Heart right ventricle (tissue), 16 donors: ENCODE measurements around the gene EML4. TPM values are rescaled to one million over a fixed set of nuclear protein-coding genes. Genes with fewer than 3 reads are reported as not detected.

ENCODE experiments used
- ATAC-seq, 8 donors: fragments of 200-7000 bp; cut with Tn5 transposase; one replicate each; pipeline ENCODE4 v1.9.1; 2020; ENCODE audit warnings: mild to moderate bottlenecking in 8 of 8, moderate library complexity in 8 of 8, moderate number of reproducible peaks in 1 of 8
- DNase-seq, 2 donors: peaks; one replicate each; pipeline ENCODE4 v3.0.0-alpha.2; 2020
- H3K27ac ChIP-seq, 10 donors: fragments of 200-600 bp; sonication (generic) in 2 of 10; one replicate each; pipeline versions ENCODE4 v1.5.0 to v1.8.0; 2020 to 2022; ENCODE audit warnings: mild to moderate bottlenecking in 3 of 10
- H3K27me3 ChIP-seq, 7 donors: fragments of 200-600 bp; one replicate each; pipeline ENCODE4 v1.8.0; 2021 to 2022; ENCODE audit warnings: mild to moderate bottlenecking in 2 of 7
- H3K36me3 ChIP-seq, 9 donors: fragments of 200-600 bp; sonication (generic) in 1 of 9; one replicate each; pipeline versions ENCODE4 v1.5.0 to v1.8.0; 2020 to 2022; ENCODE audit warnings: mild to moderate bottlenecking in 2 of 9
- H3K4me1 ChIP-seq, 9 donors: fragments of 200-600 bp; sonication (generic) in 1 of 9; one replicate each; pipeline versions ENCODE4 v1.5.0 to v1.8.0; 2020 to 2022; ENCODE audit warnings: mild to moderate bottlenecking in 4 of 9
- H3K4me3 ChIP-seq, 10 donors: fragments of 200-600 bp; sonication (generic) in 2 of 10; one replicate each; pipeline versions ENCODE4 v1.5.0 to v1.8.0; 2020 to 2022; ENCODE audit warnings: mild to moderate bottlenecking in 7 of 10, moderate library complexity in 2 of 10
- H3K9me3 ChIP-seq, 11 donors: fragments of 200-600 bp in 10 of 11; sonication (generic) in 2 of 11; one replicate each; pipeline versions ENCODE4 v1.5.0 to v1.8.0; 2013 to 2022; ENCODE audit warnings: mild to moderate bottlenecking in 2 of 11, control low read depth in 1 of 11, moderate library complexity in 1 of 11
- CTCF ChIP-seq, 9 donors: fragments of 200-600 bp; sonication (generic) in 2 of 9; IDR thresholded peaks; one replicate each; pipeline versions ENCODE4 v1.5.0 to v1.8.0; 2021 to 2022; ENCODE audit warnings: antibody characterized with exemption in 9 of 9, mild to moderate bottlenecking in 5 of 9, moderate library complexity in 1 of 9
- WGBS, 2 donors: extraction: QIAGEN DNeasy Blood & Tissue Kit; methylation state at CpG; one replicate each; pipeline ENCODE4 v1.1.7; 2013; ENCODE audit warnings: inconsistent platforms in 1 of 2; 5-methylcytosine and 5-hydroxymethylcytosine counted together
- intact Hi-C, 10 donors: fragments of 100-400 bp; cut with DNase I; formaldehyde crosslinking; loops; one replicate each; pipeline versions ENCODE4 v1.11.1 to v1.14.2; 2022
- polyA plus RNA-seq, 2 donors: library from polyadenylated mRNA; stranded (reverse); fragments of 200-250 nt; gene quantifications; one replicate each; pipeline ENCODE4 v1.2.3, GENCODE V29; 2013
- total RNA-seq, 10 donors: library from RNA; stranded (reverse); fragmentation: NEBNext Ultra II Directional in 3 of 10; extraction: Animal tissue kit (Norgen Biotek cat#: 25700) in 3 of 10; gene quantifications; one replicate each; pipeline versions ENCODE4 v1.2.1 to v1.2.4, GENCODE V29; 2021 to 2023
- donor health status: Arrhythmogenic right ventricular cardiomyopathy.
- donor health status: ischemic (EF 13 %, LVEDD 7.1; RV severe dilation, severe dysfunction).
- donor health status: healthy with polysubstance abuse.
- donor health status: DM: no; HTN: yes; CAD: no.
- donor health status: DM: no; HTN: no; CAD: no.
- donor health status: ischemic (EF 25% LVEDD 6.9; RV normal size, moderate dysfunction).
- donor health status: ischemic (EF 25% LVEDD 5.7; RV mildly dilated, moderate dysfunction).
- donor health status: healthy.
- donor health status: DM: yes; HTN: yes; CAD: no.
- donor health status: Ischemic cardiomyopathy.
- donor health status: ischemic (EF 35%, LVEDD 5.7; RV mildly dilated, moderate dysfunction).
- donor health status: nonischemic (EF 11% LVEDD 7.7; RV severe dilation, severe dysfunction).
- donor health status: DM: yes; HTN: yes; CAD: no.
- donor health status: PGD.
- donor health status: ischemic (EF 29% LVEDD 5.4; RV normal size, mild dysfunction).
- donor health status: nonischemic (EF 23%, LVEDD 6.1; RV moderate dilation, normal function).

EML4 gene
- total and polyA plus RNA-seq, 12 donors = 2.9 to 17.2 (median 5.8) TPM

- H3K9me3 ChIP-seq = no peaks in the 10 kb centered on the region
- no peak overlapping the region for H3K27ac ChIP-seq
- no peak for DNase-seq
- 97 to 99% methylated on average over 4 of the region's 4 CpGs for WGBS, 2 donors
- no peaks in the 10 kb centered on the region for H3K27me3 ChIP-seq
- intact Hi-C loops = loop anchor here in 3 of 10 donors (5.0 to 10.0 kb wide), 3 partner anchors 60 to 102 kb away; no protein-coding TSS in a partner anchor
- no peaks in the 10 kb centered on the region for H3K36me3 ChIP-seq
- no peak for TF ChIP-seq CTCF (IDR thresholded peaks at IDR 0.05)
- no peak overlapping the region for H3K4me3 ChIP-seq
- H3K4me1 ChIP-seq = peaks cover 0 to 47% (median 13%) of the 10 kb centered on the region in 9 donors
- no peak for ATAC-seq
These were observed 25.3 kb downstream of the EML4 start for GRCh38 chr2:42194428-42194827.

GRCh38 chr2:42195559-42195958 is 26.4 kb downstream of the EML4 start:
- intact Hi-C loops = loop anchor here in 4 of 10 donors (5.0 to 10.0 kb wide), 3 partner anchors 61 to 101 kb away; no protein-coding TSS in a partner anchor
- no peaks in the 10 kb centered on the region for H3K27me3 ChIP-seq
- ATAC-seq (no peak), DNase-seq (no peak)
- H3K4me3 ChIP-seq = no peak overlapping the region
- no peaks in the 10 kb centered on the region for H3K36me3 ChIP-seq
- H3K27ac ChIP-seq = no peak overlapping the region
- peaks cover 0 to 56% (median 16%) of the 10 kb centered on the region in 9 donors for H3K4me1 ChIP-seq
- no peaks in the 10 kb centered on the region for H3K9me3 ChIP-seq
- TF ChIP-seq CTCF (IDR thresholded peaks at IDR 0.05) = no peak

GRCh38 chr2:42196070-42196402 is 26.9 kb downstream of the EML4 start:
- WGBS, 2 donors = 94 to 96% methylated on average over 2 of the region's 2 CpGs
- Histone ChIP-seq H3K9me3 (no peaks in the 10 kb centered on the region), H3K36me3 (no peaks in the 10 kb centered on the region), H3K27me3 (no peaks in the 10 kb centered on the region), H3K4me3 (no peak overlapping the region), H3K27ac (peak overlapping the region in 4 of 10 donors; percentile 29 to 57 (median 41)), H3K4me1 (peaks cover 0 to 60% (median 20%) of the 10 kb centered on the region in 9 donors)
- intact Hi-C loops = loop anchor here in 8 of 10 donors (1.0 to 10.0 kb wide), 6 partner anchors 61 to 101 kb away; no protein-coding TSS in a partner anchor
- no peak for TF ChIP-seq CTCF (IDR thresholded peaks at IDR 0.05)
- DNase-seq = no peak
- no peak for ATAC-seq

- ATAC-seq = peak; percentile 50 to 91 (median 80)
- Histone ChIP-seq H3K36me3 (no peaks in the 10 kb centered on the region), H3K9me3 (no peaks in the 10 kb centered on the region), H3K27me3 (no peaks in the 10 kb centered on the region), H3K27ac (peak overlapping the region in 4 of 10 donors; percentile 29 to 57 (median 41)), H3K4me1 (peaks cover 0 to 66% (median 20%) of the 10 kb centered on the region in 9 donors), H3K4me3 (peak overlapping the region in 3 of 10 donors; percentile 12 to 23 (median 13))
- peak; percentile 19 to 79 (median 61) for TF ChIP-seq CTCF (IDR thresholded peaks at IDR 0.05)
- intact Hi-C loops = loop anchor here in 8 of 10 donors (1.0 to 10.0 kb wide), 6 partner anchors 62 to 102 kb away; no protein-coding TSS in a partner anchor
- peak in 1 of 2 donors; percentile 61 for DNase-seq
- WGBS, 2 donors = 79 to 84% methylated on average over 9 of the region's 9 CpGs
These were observed 27.5 kb downstream of the EML4 start for GRCh38 chr2:42196403-42197267.
